Left cardiac atrium (tissue), 4 donors: ENCODE measurements around the gene PIGA. TPM values are rescaled to one million over a fixed set of nuclear protein-coding genes. Genes with fewer than 3 reads are reported as not detected.

ENCODE experiments used
- ATAC-seq, 2 donors: fragments of 200-7000 bp; cut with Tn5 transposase; one replicate each; pipeline ENCODE4 v1.9.1; 2020; ENCODE audit warnings: mild to moderate bottlenecking in 2 of 2, moderate library complexity in 2 of 2
- DNase-seq: peaks from one replicate; pipeline ENCODE4 v3.0.0-alpha.2; 2020
- intact Hi-C, 2 donors: fragments of 100-400 bp; cut with DNase I; formaldehyde crosslinking; loops; one replicate each; pipeline versions ENCODE4 v1.14.1 to v1.15.1; 2022 to 2023
- long read RNA-seq: library from polyadenylated mRNA; unstranded; transcript quantifications from one replicate; pipeline ENCODE4 v2.0.0, GENCODE V29; 2021
- total RNA-seq, 2 donors: library from RNA; stranded (reverse); fragmentation: NEBNext Ultra II Directional; extraction: Animal tissue kit (Norgen Biotek cat#: 25700); gene quantifications; one replicate each; pipeline ENCODE4 v1.2.1, GENCODE V29; 2021
- donor health status: DM: no; HTN: yes; CAD: no.
- donor health status: DM: no; HTN: yes; CAD: no; lungs with severe emphysema.
- donor health status: DM: yes; HTN: yes; CAD: no.
- donor health status: Dilated cardiomyopathy.

Gene PIGA
- total RNA-seq: 1 to 10 TPM; 2.9 to 6.3 TPM
- long read RNA-seq, partial matches to known transcripts: 0 of 2 reads
- long read RNA-seq, other reads (novel, unspliced or antisense): 0 of 2 reads

GRCh38 chrX:15335135-15336022 is at the start of gene PIGA:
Gene PIGA, minus strand, starts transcription at chrX:15335523. Its CDS starts 3,593 bp downstream, at chrX:15331930.
- DNase-seq (peak; percentile 95), ATAC-seq (peak; percentile 99)
- intact Hi-C loops: loop anchor here in 1 of 2 donors (5.0 kb wide), 1 partner anchor 38 kb away; no protein-coding TSS in a partner anchor

DNA sequence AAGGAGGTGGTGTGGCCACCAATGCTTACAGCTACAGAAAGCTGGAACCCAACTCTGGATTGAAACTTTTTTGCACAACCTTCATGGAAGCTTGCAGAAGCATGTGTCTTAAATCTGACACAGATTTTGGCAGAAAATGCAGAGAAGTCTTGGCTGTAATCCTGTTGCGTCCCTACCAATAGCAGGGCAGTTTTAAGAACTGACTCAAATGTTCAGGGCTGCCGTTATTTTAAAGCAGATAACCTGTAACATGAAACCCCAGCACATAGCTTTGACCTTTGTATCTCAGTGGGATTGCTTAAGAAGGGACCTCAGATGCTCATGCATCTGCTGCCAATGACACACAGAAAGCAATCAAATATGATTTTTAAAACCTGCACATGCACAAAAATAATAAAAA is 49.0 kb upstream of the PIGA start, which contains the start of gene VEGFD:
TSS of gene VEGFD (minus strand) at position 110 of the 400 bp plus-strand sequence. CDS start 467 bp downstream, outside the sequence.
- intact Hi-C loops: no loop called here
- DNase-seq (no peak), ATAC-seq (peak in 1 of 2 donors; percentile 55)

GRCh38 chrX:15382813-15383212 is 47.5 kb upstream of the PIGA start:
- no peak for ATAC-seq
- no peak for DNase-seq
- intact Hi-C loops: no loop called here

DNA sequence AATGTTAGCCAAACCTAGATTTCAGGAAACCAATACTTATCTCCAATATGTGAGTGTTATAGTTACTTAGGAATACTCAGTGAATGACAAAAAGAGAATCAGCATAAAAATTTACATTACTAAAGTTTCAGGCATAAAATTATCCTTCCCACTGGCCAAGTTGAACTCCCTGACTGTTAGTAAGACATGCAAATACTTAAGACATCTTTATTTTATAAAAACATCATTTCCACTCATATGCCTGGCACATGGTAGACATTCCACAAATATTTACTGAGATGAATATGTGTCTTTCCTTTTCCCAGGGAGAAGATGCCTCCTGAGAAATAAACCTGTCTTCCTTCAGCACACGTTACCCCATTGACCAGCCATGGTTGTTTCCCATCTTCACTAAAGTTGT is 41.6 kb upstream of the PIGA start:
- DNase-seq (no peak), ATAC-seq (no peak)
- intact Hi-C loops: no loop called here

GRCh38 chrX:15373976-15374375 is 38.7 kb upstream of the PIGA start:
- intact Hi-C loops: no loop called here
- DNase-seq (no peak), ATAC-seq (no peak)

- intact Hi-C loops: no loop called here
- no peak for ATAC-seq
- DNase-seq: no peak
Measured at GRCh38 chrX:15366506-15367352, 31.4 kb upstream of the PIGA start.

DNA sequence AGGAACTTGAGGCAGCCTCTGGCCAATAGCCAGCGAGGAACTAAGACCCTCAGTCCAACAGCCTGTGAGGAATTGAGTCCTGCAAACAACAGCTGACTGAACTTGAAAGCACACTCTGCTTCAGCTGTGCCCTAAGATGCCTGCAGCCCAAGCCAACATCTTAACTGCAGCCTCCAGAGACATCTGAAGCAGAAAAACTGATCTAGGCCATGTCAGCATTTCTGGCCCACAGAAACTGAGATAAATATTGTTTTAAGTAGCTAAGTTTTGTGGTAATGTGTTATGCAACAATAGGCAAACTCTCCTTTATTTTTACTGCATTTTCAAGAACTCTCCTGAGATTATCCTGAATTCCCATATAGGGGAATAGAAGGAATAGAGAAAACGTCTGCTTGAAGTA is 24.4 kb upstream of the PIGA start:
- DNase-seq (no peak), ATAC-seq (no peak)
- intact Hi-C loops: no loop called here

DNA sequence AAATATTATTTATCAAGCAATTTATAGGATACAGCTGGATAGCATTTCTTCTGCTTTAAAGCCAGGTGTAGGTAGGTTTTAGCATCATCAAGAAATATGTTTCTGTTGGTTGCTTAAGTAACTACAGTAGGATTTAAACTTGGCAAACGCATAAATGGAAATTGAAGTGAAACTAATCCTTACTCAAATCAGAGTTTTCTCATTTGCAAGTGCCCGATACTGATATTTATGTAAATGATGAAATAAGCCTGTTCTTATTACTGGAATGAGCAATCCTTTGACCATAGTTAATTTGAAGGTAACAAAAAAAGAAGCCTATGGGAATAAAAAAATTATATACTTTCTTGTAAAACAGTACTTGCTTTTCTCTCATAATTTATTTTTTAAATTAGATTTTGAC is 23.2 kb upstream of the PIGA start:
- ATAC-seq (no peak), DNase-seq (no peak)
- intact Hi-C loops: no loop called here

DNA sequence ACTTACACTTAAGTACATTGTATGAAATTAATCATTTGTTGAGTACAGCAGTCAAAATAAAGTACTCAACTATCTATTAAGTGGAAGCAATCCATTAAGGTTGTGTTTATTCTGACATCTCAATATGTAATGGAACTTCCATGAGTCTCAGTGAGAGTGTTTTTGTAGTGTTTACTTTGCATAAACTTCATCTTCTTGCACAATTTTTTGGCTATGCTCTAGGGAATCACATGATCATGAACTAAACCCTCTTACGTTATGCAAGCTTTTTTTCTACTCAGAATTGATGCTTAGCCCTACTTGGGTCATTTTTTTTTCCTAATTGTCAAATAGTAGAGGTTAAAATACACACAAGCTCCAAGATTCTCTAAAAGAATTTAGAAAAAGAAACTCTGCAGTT is 21.1 kb upstream of the PIGA start:
- DNase-seq: no peak
- peak; percentile 41 to 44 for ATAC-seq
- intact Hi-C loops: no loop called here

DNA sequence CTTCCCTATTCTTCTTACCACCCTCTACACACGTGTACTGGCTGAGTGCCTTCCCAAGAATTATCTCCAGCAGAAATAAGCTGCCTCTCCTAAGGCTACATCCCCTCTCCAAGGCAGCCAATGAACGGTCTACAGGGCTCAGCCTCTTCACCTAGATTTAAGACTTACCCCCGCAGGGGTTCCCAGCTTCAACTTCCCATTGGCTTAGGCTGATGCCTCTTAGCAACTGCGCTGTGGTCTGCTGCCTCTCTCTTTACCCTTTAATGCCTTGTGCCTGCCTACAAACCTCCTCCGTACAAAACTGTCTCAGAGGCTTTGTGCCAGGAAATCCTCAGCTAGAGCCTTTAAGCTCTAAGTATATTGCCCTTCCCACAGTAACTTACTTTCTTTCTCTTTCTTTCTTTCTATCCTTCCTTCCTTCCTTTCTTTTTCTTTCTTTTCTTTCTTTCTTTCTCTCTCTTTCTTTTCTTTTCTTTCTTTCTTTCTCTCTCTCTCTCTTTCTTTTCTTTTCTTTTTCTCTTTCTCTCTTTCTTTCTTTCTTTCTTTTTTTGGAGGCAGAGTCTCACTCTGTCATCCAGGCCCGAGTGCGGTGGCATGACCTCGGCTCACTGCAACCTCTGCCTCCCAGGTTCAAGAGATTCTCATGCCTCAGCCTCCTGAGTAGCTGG is 15.1 kb upstream of the PIGA start:
- ATAC-seq: peak in 1 of 2 donors; percentile 23
- intact Hi-C loops: no loop called here
- DNase-seq: no peak

- ATAC-seq: peak; percentile 81 to 92
- no peak for DNase-seq
- intact Hi-C loops: loop anchor here (2.0 to 5.0 kb wide), 2 partner anchors 118 kb away; no protein-coding TSS in a partner anchor
Measured at GRCh38 chrX:15349046-15349445, 13.7 kb upstream of the PIGA start.

GRCh38 chrX:15345976-15346375 is 10.7 kb upstream of the PIGA start:
- intact Hi-C loops: loop anchor here in 1 of 2 donors (5.0 kb wide), 1 partner anchor 121 kb away; no protein-coding TSS in a partner anchor
- ATAC-seq: no peak
- DNase-seq: no peak

- DNase-seq: no peak
- intact Hi-C loops: no loop called here
- ATAC-seq: no peak
Measured at GRCh38 chrX:15344106-15344505, 8.8 kb upstream of the PIGA start.

GRCh38 chrX:15343075-15343476 is 7.8 kb upstream of the PIGA start:
- intact Hi-C loops: no loop called here
- ATAC-seq (peak in 1 of 2 donors; percentile 30), DNase-seq (no peak)

GRCh38 chrX:15340867-15341266 is 5.5 kb upstream of the PIGA start:
- DNase-seq: no peak
- intact Hi-C loops: no loop called here
- no peak for ATAC-seq

DNA sequence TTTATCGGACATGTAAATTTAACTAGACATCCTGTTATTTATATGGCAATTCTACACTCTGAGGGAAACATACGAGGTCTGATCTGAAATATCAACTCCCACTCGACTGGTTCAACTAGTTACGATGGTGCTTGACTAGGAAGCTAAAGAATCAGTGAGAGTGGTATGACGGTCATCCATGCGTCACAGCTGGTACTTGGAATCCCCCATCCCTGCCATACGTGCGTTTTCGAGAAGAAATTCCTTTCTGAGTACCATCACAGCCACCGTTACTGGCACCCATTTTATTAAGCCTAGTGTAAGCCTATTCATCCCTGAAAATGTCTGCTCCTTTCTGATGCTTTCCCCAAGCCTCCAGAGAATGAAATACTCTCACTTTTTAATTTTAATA is 695 bp upstream of the PIGA start:
- DNase-seq (no peak), ATAC-seq (peak in 1 of 2 donors; percentile 21)
- intact Hi-C loops: loop anchor here in 1 of 2 donors (5.0 kb wide), 1 partner anchor 39 kb away; no protein-coding TSS in a partner anchor

DNA sequence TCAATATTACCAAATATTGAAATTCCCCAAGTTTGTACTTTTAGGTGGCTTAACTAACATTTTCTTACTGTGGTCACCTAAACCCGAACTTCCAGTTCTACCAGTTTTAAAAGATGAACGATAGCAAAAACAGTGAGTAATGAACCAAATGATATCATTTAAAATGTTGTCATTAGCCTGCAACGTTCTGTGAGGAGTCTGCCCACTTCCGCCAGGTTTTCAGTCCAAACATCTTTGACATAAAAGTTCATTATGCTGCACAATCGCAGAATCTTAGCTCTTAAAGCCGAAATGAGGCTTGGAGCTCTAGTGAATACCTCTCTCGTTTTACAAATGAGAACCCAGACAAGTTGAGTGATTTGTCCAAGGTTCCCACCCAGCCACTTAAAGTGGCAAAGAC is 762 bp downstream of the PIGA start:
- intact Hi-C loops: no loop called here
- DNase-seq (no peak), ATAC-seq (no peak)

DNA sequence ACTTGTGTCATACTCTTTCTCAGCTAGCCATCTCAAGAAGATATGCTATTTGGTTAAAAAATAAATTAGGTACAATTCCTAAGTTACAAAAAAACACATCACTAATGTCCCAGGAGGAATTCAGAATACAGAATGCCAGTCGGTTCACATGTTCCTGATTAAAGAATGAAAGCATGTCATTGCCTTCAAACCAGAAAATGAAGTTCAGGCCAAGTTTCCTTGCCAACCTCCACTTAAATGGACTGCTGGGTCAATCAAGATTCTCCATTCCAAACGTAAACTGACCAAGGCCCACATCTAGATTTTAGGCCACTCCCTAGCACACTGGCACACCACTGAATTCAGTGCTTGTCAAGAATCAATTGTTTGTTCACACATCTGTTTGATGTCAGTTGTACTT is 6.5 kb downstream of the PIGA start:
- ATAC-seq (no peak), DNase-seq (no peak)
- intact Hi-C loops: no loop called here

- DNase-seq (no peak), ATAC-seq (no peak)
- intact Hi-C loops: no loop called here
Measured at GRCh38 chrX:15328131-15328530, 7.2 kb downstream of the PIGA start.
